NB4 (cell line): ENCODE data around the gene PARD3.

Source experiments
- MAX ChIP-seq: IDR thresholded peaks from 2 replicates; pipeline ENCODE4 v1.6.1; 2011; ENCODE audit warnings: low read depth, low read length
- POLR2A ChIP-seq: IDR thresholded peaks from 2 replicates; pipeline ENCODE4 v1.6.1; 2011; ENCODE audit warnings: mild to moderate bottlenecking; ENCODE audit not compliant: insufficient read length; ENCODE audit errors: extremely low read depth
- TF ChIP-seq, protein P1 (sequence below): IDR thresholded peaks from one replicate; pipeline ENCODE4 v1.5.1; 2012; ENCODE audit warnings: low read depth, low read length

GRCh38 chr10:34251177-34251576 lies 563.9 kb downstream of the PARD3 start:
- TF ChIP-seq, protein P1, sequence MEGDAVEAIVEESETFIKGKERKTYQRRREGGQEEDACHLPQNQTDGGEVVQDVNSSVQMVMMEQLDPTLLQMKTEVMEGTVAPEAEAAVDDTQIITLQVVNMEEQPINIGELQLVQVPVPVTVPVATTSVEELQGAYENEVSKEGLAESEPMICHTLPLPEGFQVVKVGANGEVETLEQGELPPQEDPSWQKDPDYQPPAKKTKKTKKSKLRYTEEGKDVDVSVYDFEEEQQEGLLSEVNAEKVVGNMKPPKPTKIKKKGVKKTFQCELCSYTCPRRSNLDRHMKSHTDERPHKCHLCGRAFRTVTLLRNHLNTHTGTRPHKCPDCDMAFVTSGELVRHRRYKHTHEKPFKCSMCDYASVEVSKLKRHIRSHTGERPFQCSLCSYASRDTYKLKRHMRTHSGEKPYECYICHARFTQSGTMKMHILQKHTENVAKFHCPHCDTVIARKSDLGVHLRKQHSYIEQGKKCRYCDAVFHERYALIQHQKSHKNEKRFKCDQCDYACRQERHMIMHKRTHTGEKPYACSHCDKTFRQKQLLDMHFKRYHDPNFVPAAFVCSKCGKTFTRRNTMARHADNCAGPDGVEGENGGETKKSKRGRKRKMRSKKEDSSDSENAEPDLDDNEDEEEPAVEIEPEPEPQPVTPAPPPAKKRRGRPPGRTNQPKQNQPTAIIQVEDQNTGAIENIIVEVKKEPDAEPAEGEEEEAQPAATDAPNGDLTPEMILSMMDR: no peak
- no peak for TF ChIP-seq POLR2A
- TF ChIP-seq MAX: no peak
